Measurements from ENCODE around the gene ZNF275. TPM values are rescaled to one million over a fixed set of nuclear protein-coding genes. Genes with fewer than 3 reads are reported as not detected.

Gene ZNF275
- total RNA-seq, 1 experiment from 2014 or later: 9.8 TPM

DNA sequence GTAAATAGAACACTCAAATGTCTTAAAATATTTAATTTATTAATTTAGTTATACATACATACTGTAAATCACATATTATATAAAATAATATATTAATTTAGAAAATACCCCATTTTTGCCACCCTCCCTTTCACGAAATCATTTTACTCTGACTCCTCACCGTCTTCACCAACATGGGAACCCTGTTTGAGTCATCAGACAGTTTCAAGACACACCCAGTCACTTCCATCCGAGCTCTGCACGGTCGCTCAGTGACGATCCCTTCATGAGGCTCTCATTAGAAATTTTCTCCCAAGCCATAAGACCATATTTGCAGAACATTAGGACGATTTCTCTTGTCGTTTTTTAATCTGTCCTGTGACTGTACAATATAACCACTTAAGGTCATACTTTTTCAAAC, 14.5 kb downstream of the ZNF275 start:
- H3K9ac ChIP-seq (ENCODE audit: low read length): no peak overlapping the region
- ChIA-PET RAD21 (ENCODE audit: low non-redundant PET in 1 of 2, low total read pairs in 2 of 2, uncharacterized antibody in 2 of 2, unreplicated experiment in 2 of 2) (no interaction called here), CTCF (no interaction called here), POLR2A (no interaction called here)
- no TSS peak for BruUV-seq (replicated peaks)
- TF ChIP-seq, protein P1, sequence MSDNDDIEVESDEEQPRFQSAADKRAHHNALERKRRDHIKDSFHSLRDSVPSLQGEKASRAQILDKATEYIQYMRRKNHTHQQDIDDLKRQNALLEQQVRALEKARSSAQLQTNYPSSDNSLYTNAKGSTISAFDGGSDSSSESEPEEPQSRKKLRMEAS (IDR thresholded peaks at IDR 0.05): no peak
- TF ChIP-seq, protein P2, sequence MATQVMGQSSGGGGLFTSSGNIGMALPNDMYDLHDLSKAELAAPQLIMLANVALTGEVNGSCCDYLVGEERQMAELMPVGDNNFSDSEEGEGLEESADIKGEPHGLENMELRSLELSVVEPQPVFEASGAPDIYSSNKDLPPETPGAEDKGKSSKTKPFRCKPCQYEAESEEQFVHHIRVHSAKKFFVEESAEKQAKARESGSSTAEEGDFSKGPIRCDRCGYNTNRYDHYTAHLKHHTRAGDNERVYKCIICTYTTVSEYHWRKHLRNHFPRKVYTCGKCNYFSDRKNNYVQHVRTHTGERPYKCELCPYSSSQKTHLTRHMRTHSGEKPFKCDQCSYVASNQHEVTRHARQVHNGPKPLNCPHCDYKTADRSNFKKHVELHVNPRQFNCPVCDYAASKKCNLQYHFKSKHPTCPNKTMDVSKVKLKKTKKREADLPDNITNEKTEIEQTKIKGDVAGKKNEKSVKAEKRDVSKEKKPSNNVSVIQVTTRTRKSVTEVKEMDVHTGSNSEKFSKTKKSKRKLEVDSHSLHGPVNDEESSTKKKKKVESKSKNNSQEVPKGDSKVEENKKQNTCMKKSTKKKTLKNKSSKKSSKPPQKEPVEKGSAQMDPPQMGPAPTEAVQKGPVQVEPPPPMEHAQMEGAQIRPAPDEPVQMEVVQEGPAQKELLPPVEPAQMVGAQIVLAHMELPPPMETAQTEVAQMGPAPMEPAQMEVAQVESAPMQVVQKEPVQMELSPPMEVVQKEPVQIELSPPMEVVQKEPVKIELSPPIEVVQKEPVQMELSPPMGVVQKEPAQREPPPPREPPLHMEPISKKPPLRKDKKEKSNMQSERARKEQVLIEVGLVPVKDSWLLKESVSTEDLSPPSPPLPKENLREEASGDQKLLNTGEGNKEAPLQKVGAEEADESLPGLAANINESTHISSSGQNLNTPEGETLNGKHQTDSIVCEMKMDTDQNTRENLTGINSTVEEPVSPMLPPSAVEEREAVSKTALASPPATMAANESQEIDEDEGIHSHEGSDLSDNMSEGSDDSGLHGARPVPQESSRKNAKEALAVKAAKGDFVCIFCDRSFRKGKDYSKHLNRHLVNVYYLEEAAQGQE (IDR thresholded peaks at IDR 0.05; ENCODE audit: low read depth): no peak
- TF ChIP-seq TCF7L2 (IDR thresholded peaks at IDR 0.05; ENCODE audit: borderline replicate concordance, extremely low read depth, insufficient read depth, insufficient read length) (no peak), EZH2 (IDR thresholded peaks at IDR 0.05) (no peak)
- H3K9me3 ChIP-seq (ENCODE audit: control insufficient read depth in 1 of 2, insufficient read depth in 1 of 2, low read depth in 1 of 2, low read length in 2 of 2): no peaks in the 10 kb centered on the region
- DNase-seq (ENCODE audit: low read depth, low spot score) (no peak), ATAC-seq (no peak)
- H4K20me1 ChIP-seq (ENCODE audit: insufficient read depth): no peaks in the 10 kb centered on the region
- intact Hi-C loops (cut with micrococcal nuclease): no loop called here
- no peaks in the 10 kb centered on the region for H3K79me2 ChIP-seq (ENCODE audit: insufficient read depth, low read length)
- no peak overlapping the region for H3K4me3 ChIP-seq (replicated peaks in 1 of 2; ENCODE audit: low read depth in 1 of 2, low read length in 2 of 2)
- H3K4me2 ChIP-seq (ENCODE audit: low read length): no peak overlapping the region
- H2AFZ ChIP-seq (ENCODE audit: low read depth, low read length, poor library complexity, severe bottlenecking): no peak overlapping the region
- no peaks in the 10 kb centered on the region for H3K36me3 ChIP-seq (ENCODE audit: control insufficient read depth in 1 of 2, insufficient read depth in 2 of 2, low read length in 2 of 2)
- H3K27me3 ChIP-seq (ENCODE audit: insufficient read depth, low read length): no peaks in the 10 kb centered on the region
- no peak overlapping the region for H3K27ac ChIP-seq (ENCODE audit: low read depth, low read length)
- H3K9me2 ChIP-seq (ENCODE audit: insufficient read depth): no peaks in the 10 kb centered on the region
- no peaks in the 10 kb centered on the region for H3K4me1 ChIP-seq (ENCODE audit: control insufficient read depth in 1 of 2, insufficient read depth in 2 of 2, low read length in 2 of 2)

DNA sequence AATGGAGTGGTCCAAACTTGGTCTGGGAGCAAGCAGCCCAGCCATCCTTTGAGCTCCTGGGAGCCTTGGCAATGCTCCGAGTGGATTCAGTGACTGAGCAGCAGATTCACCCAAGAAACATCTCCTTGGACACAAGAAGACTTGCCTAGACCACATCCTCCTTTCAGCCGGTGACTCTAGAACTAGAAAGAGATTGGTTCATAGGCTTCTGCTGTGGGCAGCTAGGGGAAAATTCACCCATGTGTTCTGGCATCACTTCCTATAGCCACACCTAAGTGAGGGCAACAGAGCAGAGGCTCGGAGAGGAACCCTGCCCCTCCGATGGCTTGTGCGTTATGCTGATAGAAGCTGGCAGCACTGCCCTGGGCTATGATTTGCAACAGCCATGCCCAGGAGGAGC, 16.0 kb downstream of the ZNF275 start:
- CTCF ChIA-PET: no interaction called here
- no TSS peak for BruUV-seq (replicated peaks)
- POLR2A ChIA-PET: no interaction called here

More for the DNA sequence above, 16.0 kb downstream of the ZNF275 start:
- no peaks in the 10 kb centered on the region for H3K9me2 ChIP-seq (ENCODE audit: insufficient read depth)
- no peaks in the 10 kb centered on the region for H3K4me1 ChIP-seq (ENCODE audit: control insufficient read depth in 1 of 2, insufficient read depth in 2 of 2, low read length in 2 of 2)
- TF ChIP-seq POLR2A (IDR thresholded peaks at IDR 0.05; ENCODE audit: borderline replicate concordance, extremely low read depth, insufficient read depth, insufficient read length) (no peak), YY1 (IDR thresholded peaks at IDR 0.05; ENCODE audit: extremely low read depth, insufficient replicate concordance, low read depth, low read length) (no peak), ELF1 (IDR thresholded peaks at IDR 0.05; ENCODE audit: borderline replicate concordance, low read depth) (no peak), RAD21 (IDR thresholded peaks at IDR 0.05; ENCODE audit: low read depth) (no peak), CBX3 (IDR thresholded peaks at IDR 0.05; ENCODE audit: low read depth) (no peak), FOSL1 (IDR thresholded peaks at IDR 0.05; ENCODE audit: low read depth) (no peak), EGR1 (IDR thresholded peaks at IDR 0.05; ENCODE audit: low read depth) (no peak), SIN3A (IDR thresholded peaks at IDR 0.05; ENCODE audit: low read depth) (no peak)
- TF ChIP-seq, protein P3, sequence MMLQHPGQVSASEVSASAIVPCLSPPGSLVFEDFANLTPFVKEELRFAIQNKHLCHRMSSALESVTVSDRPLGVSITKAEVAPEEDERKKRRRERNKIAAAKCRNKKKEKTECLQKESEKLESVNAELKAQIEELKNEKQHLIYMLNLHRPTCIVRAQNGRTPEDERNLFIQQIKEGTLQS (IDR thresholded peaks at IDR 0.05): no peak
- no peak overlapping the region for H3K27ac ChIP-seq (ENCODE audit: low read depth, low read length)
- H3K27me3 ChIP-seq (ENCODE audit: insufficient read depth, low read length): no peaks in the 10 kb centered on the region
- DNase-seq (ENCODE audit: low read depth, low spot score) (no peak), ATAC-seq (no peak)
- RAD21 ChIA-PET (ENCODE audit: low non-redundant PET in 1 of 2, low total read pairs in 2 of 2, uncharacterized antibody in 2 of 2, unreplicated experiment in 2 of 2): no interaction called here
- no peaks in the 10 kb centered on the region for H3K36me3 ChIP-seq (ENCODE audit: control insufficient read depth in 1 of 2, insufficient read depth in 2 of 2, low read length in 2 of 2)
- no peak overlapping the region for H2AFZ ChIP-seq (ENCODE audit: low read depth, low read length, poor library complexity, severe bottlenecking)
- no peaks in the 10 kb centered on the region for H3K79me2 ChIP-seq (ENCODE audit: insufficient read depth, low read length)
- intact Hi-C loops (cut with micrococcal nuclease): no loop called here
- no peaks in the 10 kb centered on the region for H4K20me1 ChIP-seq (ENCODE audit: insufficient read depth)
- no peak overlapping the region for H3K9ac ChIP-seq (ENCODE audit: low read length)
- H3K9me3 ChIP-seq (ENCODE audit: control insufficient read depth in 1 of 2, insufficient read depth in 1 of 2, low read depth in 1 of 2, low read length in 2 of 2): no peaks in the 10 kb centered on the region
- no peak overlapping the region for H3K4me3 ChIP-seq (replicated peaks in 1 of 2; ENCODE audit: low read depth in 1 of 2, low read length in 2 of 2)
- no peak overlapping the region for H3K4me2 ChIP-seq (ENCODE audit: low read length)

Measured in HCT116 (cell line).